ENCODE measurements around the gene VPS37B. TPM values are rescaled to one million over a fixed set of nuclear protein-coding genes. Genes with fewer than 3 reads are reported as not detected.

The VPS37B gene
- total RNA-seq, 6 experiments from 2014 or later, result 5.2 to 6.7 (median 6.0) TPM

GRCh38 chr12:122855928-122856831, 39.7 kb downstream of the VPS37B start:
- no peaks in the 10 kb centered on the region for H3K27me3 ChIP-seq
- H3K36me3 ChIP-seq, result peaks cover 0 to 17% (median 0%) of the 10 kb centered on the region in 4 donors
- intact Hi-C loops (cut with DNase I), result loop anchor here (5.0 to 10.0 kb wide), 2 partner anchors 61 to 96 kb away; no protein-coding TSS in a partner anchor
- TF ChIP-seq POLR2A (IDR thresholded peaks at IDR 0.05) (no peak), CTCF (IDR thresholded peaks at IDR 0.05) (no peak)
- WGBS (ENCODE audit: insufficient coverage, low coverage, low lambda C conversion rate, missing lambda C conversion rate), result 100% methylated on average over 1 of the region's 40 CpGs
- no peaks in the 10 kb centered on the region for H3K9me3 ChIP-seq
- peak in 1 of 3 donors; percentile 54 for DNase-seq
- no peak for ATAC-seq
- no peak overlapping the region for H3K4me3 ChIP-seq
- peak overlapping the region in 1 of 3 donors; percentile 61 for H3K27ac ChIP-seq
- H3K4me1 ChIP-seq, result peaks cover 0 to 23% (median 4%) of the 10 kb centered on the region in 4 donors

- H3K4me1 ChIP-seq, result peaks cover 0 to 13% (median 0%) of the 10 kb centered on the region in 4 donors
- DNase-seq (no peak), ATAC-seq (no peak)
- TF ChIP-seq CTCF (IDR thresholded peaks at IDR 0.05) (no peak), POLR2A (IDR thresholded peaks at IDR 0.05) (no peak)
- peaks cover 0 to 17% (median 0%) of the 10 kb centered on the region in 4 donors for H3K36me3 ChIP-seq
- no peaks in the 10 kb centered on the region for H3K9me3 ChIP-seq
- H3K4me3 ChIP-seq, result no peak overlapping the region
- 91% methylated on average over 4 of the region's 24 CpGs for WGBS (ENCODE audit: insufficient coverage, low coverage, low lambda C conversion rate, missing lambda C conversion rate)
- H3K27me3 ChIP-seq, result no peaks in the 10 kb centered on the region
- intact Hi-C loops (cut with DNase I), result loop anchor here (5.0 to 10.0 kb wide), 2 partner anchors 60 to 97 kb away; no protein-coding TSS in a partner anchor
- no peak overlapping the region for H3K27ac ChIP-seq
Observed at GRCh38 chr12:122855071-122855829, 40.7 kb downstream of the VPS37B start.

GRCh38 chr12:122854554-122854953, 41.4 kb downstream of the VPS37B start:
- 87% methylated on average over 3 of the region's 17 CpGs for WGBS (ENCODE audit: insufficient coverage, low coverage, low lambda C conversion rate, missing lambda C conversion rate)

More at GRCh38 chr12:122854554-122854953, 41.4 kb downstream of the VPS37B start:
- Histone ChIP-seq H3K36me3 (peaks cover 0 to 17% (median 0%) of the 10 kb centered on the region in 4 donors), H3K4me1 (peaks cover 0 to 10% (median 0%) of the 10 kb centered on the region in 4 donors), H3K27ac (no peak overlapping the region), H3K27me3 (no peaks in the 10 kb centered on the region), H3K4me3 (no peak overlapping the region), H3K9me3 (no peaks in the 10 kb centered on the region)
- ATAC-seq (no peak), DNase-seq (no peak)
- intact Hi-C loops (cut with DNase I), result loop anchor here in 1 of 2 donors (10.0 kb wide), 1 partner anchor 60 kb away; no protein-coding TSS in a partner anchor
- no peak for TF ChIP-seq POLR2A (IDR thresholded peaks at IDR 0.05)
- TF ChIP-seq CTCF (IDR thresholded peaks at IDR 0.05), result no peak

Measured in right lobe of liver (tissue), 6 donors.